Measurements from ENCODE around the gene TMEM203. TPM values are rescaled to one million over a fixed set of nuclear protein-coding genes. Genes with fewer than 3 reads are reported as not detected.
"Not testable (repeated sequence)": the region's sequence is repeated elsewhere in the genome, so short reads cannot be mapped to it uniquely, and the experiment has no call there.

TMEM203 gene
- total and polyA plus RNA-seq, 10 of the 15 experiments (the other 5 are each of a cell fraction or from before 2014, with no cell fraction given), result 7.2 to 68.1 (median 33.8) TPM

GRCh38 chr9:137239541-137240200, 34.2 kb upstream of the TMEM203 start:
- Histone ChIP-seq H3K79me2 (ENCODE audit: control insufficient read depth, insufficient read depth, low read length) (peaks cover 30% of the 10 kb centered on the region), H3K27ac (ENCODE audit: control insufficient read depth, insufficient read depth) (peak overlapping the region; percentile 83), H2AFZ (ENCODE audit: control insufficient read depth, low read depth, low read length) (peak overlapping the region; percentile 75; the same call in 1 of the 2 replicates), H3K4me2 (ENCODE audit: control insufficient read depth, insufficient read depth) (peak overlapping the region; percentile 77), H3K4me1 (ENCODE audit: control insufficient read depth, insufficient read depth, low read length) (peaks cover 45% of the 10 kb centered on the region), H3K4me3 (peak overlapping the region; percentile 76), H3K9ac (ENCODE audit: control insufficient read depth, insufficient read depth, low read length) (peak overlapping the region; percentile 68), H3K36me3 (ENCODE audit: control insufficient read depth in 2 of 2, insufficient read depth in 2 of 2, low read length in 1 of 2) (peaks cover 8 to 14% of the 10 kb centered on the region in 2 experiments)
- 41% methylated on average over 24 of the region's 27 CpGs for WGBS (ENCODE audit: insufficient coverage, insufficient replicate concordance, low lambda C conversion rate, missing lambda C conversion rate)
- peak; percentile 79 for TF ChIP-seq MLLT1 (IDR thresholded peaks at IDR 0.05)
- CTCF ChIA-PET, result interaction anchor here (0.7 to 5.3 kb wide), 7 partner anchors 13 to 205 kb away, joined by 3 to 52 read pairs (median 3); partner anchors contain the start of genes CYSRT1, RNF208, RNF224 and SSNA1
- DNase-seq (ENCODE audit: low read depth, low spot score); FAIRE-seq; BruUV-seq (replicated peaks); H3K27me3 ChIP-seq (replicated peaks in 1 of 2; ENCODE audit: control insufficient read depth in 2 of 2, insufficient read depth in 2 of 2, low read length in 1 of 2); in situ Hi-C loops (cut with MboI); H3K9me3 ChIP-seq (replicated peaks; ENCODE audit: control insufficient read depth, insufficient read depth, low read length); H4K20me1 ChIP-seq (ENCODE audit: control insufficient read depth, insufficient read depth); ATAC-seq: not testable (repeated sequence)
- SMC1A ChIA-PET (ENCODE audit: uncharacterized antibody, unreplicated experiment), result interaction anchor here (0.7 to 1.7 kb wide), 5 partner anchors 17 to 153 kb away, joined by 3 to 6 read pairs (median 3); partner anchors contain the start of gene MAN1B1
- RAD21 ChIA-PET (ENCODE audit: unreplicated experiment), result interaction anchor here (0.7 to 2.2 kb wide), 5 partner anchors 15 to 168 kb away, joined by 3 to 13 read pairs (median 11); partner anchors contain the start of genes NELFB and RNF208
- POLR2A ChIA-PET, result interaction anchor here (0.5 to 9.2 kb wide), 19 partner anchors 15 to 361 kb away, joined by 3 to 112 read pairs (median 7); partner anchors contain the start of genes MAN1B1, NELFB, NRARP and RNF208
- intact Hi-C loops (cut with micrococcal nuclease; ENCODE audit: unreplicated experiment), result loop anchor here (5.0 kb wide), 1 partner anchor 452 kb away; no protein-coding TSS in a partner anchor

Data from GM12878 (cell line).